Stomach (tissue), 4 donors: ENCODE results near the gene FRYL.

Experiments used
- CTCF ChIP-seq, 7 experiments: fragments of 450-650 bp in 4 of 7; fragments of 200-600 bp in 3 of 7; sonication (generic) in 3 of 7; IDR thresholded peaks; one replicate each; pipeline ENCODE4 v1.5.1; 2016 to 2019; ENCODE audit warnings: antibody characterized with exemption in 7 of 7, control low read depth in 2 of 7, mild to moderate bottlenecking in 1 of 7
- POLR2AphosphoS5 ChIP-seq, 3 donors: sonication (generic); formaldehyde crosslinking; IDR thresholded peaks; one replicate each; pipeline ENCODE4 v1.6.1; 2016; ENCODE audit warnings: antibody characterized with exemption in 3 of 3

GRCh38 chr4:48526406-48526805 lies 253.7 kb downstream of the FRYL start:
- TF ChIP-seq CTCF (IDR thresholded peaks at IDR 0.05) = no peak
- TF ChIP-seq POLR2AphosphoS5 (IDR thresholded peaks at IDR 0.05) = no peak
